Ectodermal cell (in vitro differentiated cells): ENCODE measurements around the gene RANBP9.

Experiments used
- H3K27ac ChIP-seq: 2 replicates; pipeline ENCODE4 v1.7.0; 2013; ENCODE audit warnings: mild to moderate bottlenecking, low read depth, low read length; ENCODE audit not compliant: insufficient read depth, poor library complexity, severe bottlenecking
- H3K27me3 ChIP-seq: 2 replicates; pipeline ENCODE4 v1.7.0; 2013; ENCODE audit warnings: mild to moderate bottlenecking, low read length; ENCODE audit not compliant: insufficient read depth, control insufficient read depth, poor library complexity, severe bottlenecking
- H3K36me3 ChIP-seq: one replicate; pipeline ENCODE4 v1.7.0; 2013; ENCODE audit warnings: low read length; ENCODE audit not compliant: control insufficient read depth, insufficient read depth
- H3K4me1 ChIP-seq: one replicate; pipeline ENCODE4 v1.7.0; 2013; ENCODE audit warnings: low read length; ENCODE audit not compliant: control insufficient read depth, insufficient read depth
- H3K4me3 ChIP-seq: 2 replicates; pipeline ENCODE4 v1.7.0; 2013; ENCODE audit warnings: low read depth, low read length, control low read depth; ENCODE audit not compliant: insufficient read depth
- H3K9me3 ChIP-seq: 2 replicates; pipeline ENCODE4 v1.7.0; 2013; ENCODE audit warnings: mild to moderate bottlenecking, low read length, moderate library complexity; ENCODE audit not compliant: control insufficient read depth
- WGBS, 2 experiments: methylation state at CpG; one replicate each; pipeline ENCODE4 v1.1.7; 2013; ENCODE audit warnings: missing lambda C conversion rate in 2 of 2; 5-methylcytosine and 5-hydroxymethylcytosine counted together

Gene RANBP9

DNA sequence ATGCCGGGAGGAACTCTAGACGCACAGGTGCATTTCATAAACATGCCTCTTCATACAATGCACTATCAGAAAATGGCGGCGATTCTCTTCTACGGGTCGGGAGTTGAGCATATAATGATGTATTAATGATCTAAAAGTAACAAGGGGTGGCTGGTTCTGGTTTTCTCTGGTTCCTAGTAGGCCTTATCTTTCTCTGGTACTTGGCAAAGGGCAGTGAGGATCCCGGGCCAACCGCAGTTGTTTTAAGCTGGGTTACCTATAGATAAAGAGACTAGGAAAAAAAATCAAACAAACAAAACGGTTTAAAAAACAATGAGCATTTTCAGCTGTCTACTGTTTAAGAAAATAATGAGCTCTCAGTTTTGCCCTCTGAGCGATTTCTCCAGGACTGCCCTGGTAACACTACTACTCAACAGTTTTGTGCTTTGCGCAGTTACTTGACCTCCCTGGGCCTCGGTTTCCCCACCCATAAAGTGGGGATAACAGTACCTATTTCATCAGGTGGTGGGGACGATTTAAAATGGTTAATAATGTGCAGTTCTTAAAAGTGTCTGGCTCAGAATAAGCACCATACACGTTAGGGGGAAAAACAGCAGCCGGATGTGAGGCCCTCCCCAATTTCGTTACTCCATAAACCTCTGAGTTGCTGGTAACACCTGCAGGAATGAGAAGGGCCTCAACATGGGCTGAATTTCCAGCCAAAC is 138.5 kb downstream of the RANBP9 start:
- Histone ChIP-seq H3K27ac (no peak overlapping the region), H3K4me1 (peaks cover 7% of the 10 kb centered on the region), H3K9me3 (no peaks in the 10 kb centered on the region), H3K36me3 (no peaks in the 10 kb centered on the region), H3K4me3 (peak overlapping the region; percentile 68), H3K27me3 (no peaks in the 10 kb centered on the region)
- WGBS, 2 experiments: 92% methylated on average over 16 of the region's 16 CpGs

DNA sequence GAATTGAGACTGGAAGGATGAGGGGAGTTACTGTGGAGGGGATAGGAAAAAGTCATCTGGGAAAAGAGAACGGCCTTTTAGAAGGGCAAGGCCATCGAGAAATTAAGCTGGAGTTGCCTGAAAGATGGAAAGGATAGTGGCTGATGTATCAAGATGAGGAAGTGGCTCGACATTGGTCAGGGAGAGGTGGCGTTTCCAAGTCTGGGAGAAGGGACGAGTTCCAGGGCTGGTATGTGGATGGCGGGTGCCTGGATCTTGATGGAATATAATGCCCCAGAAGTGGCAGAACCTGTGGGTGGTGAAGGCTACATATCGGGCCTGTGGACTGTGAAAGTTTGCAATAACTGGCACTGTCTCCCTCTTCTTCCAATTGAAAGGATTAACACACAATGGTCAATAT is 139.4 kb downstream of the RANBP9 start:
- H3K27ac ChIP-seq: no peak overlapping the region
- 93 to 94% methylated on average over 7 of the region's 7 CpGs for WGBS, 2 experiments
- no peaks in the 10 kb centered on the region for H3K9me3 ChIP-seq
- H3K4me1 ChIP-seq: peaks cover 7% of the 10 kb centered on the region
- H3K4me3 ChIP-seq: no peak overlapping the region
- H3K27me3 ChIP-seq: no peaks in the 10 kb centered on the region
- H3K36me3 ChIP-seq: no peaks in the 10 kb centered on the region
